ENCODE measurements around the gene GPR157. TPM values are rescaled to one million over a fixed set of nuclear protein-coding genes. Genes with fewer than 3 reads are reported as not detected.
A peak's percentile ranks its signal among the peaks of the same experiment; 100 is the strongest.
"Not testable (repeated sequence)": the region's sequence is repeated elsewhere in the genome, so short reads cannot be mapped to it uniquely, and the experiment has no call there.

The GPR157 gene
- total RNA-seq, 2 donors from 2014 or later: 4.4 to 5.6 TPM

GRCh38 chr1:9105336-9105867 is 23.5 kb downstream of the GPR157 start:
- Mint-ChIP-seq H3K27ac (no peak overlapping the region), H3K4me1 (no peaks in the 10 kb centered on the region), H3K27me3 (no peaks in the 10 kb centered on the region), H3K36me3 (ENCODE audit: low read depth) (peaks cover 2% of the 10 kb centered on the region), H3K4me3 (no peak overlapping the region)
- no peaks in the 10 kb centered on the region for H3K9me3 ChIP-seq (ENCODE audit: control insufficient read depth, low read length, poor library complexity, severe bottlenecking)
- DNase-seq: no peak
- ATAC-seq: no peak

GRCh38 chr1:9101510-9102146 is 27.3 kb downstream of the GPR157 start:
- Mint-ChIP-seq H3K36me3 (ENCODE audit: low read depth) (peaks cover 2% of the 10 kb centered on the region), H3K27ac (no peak overlapping the region), H3K27me3 (no peaks in the 10 kb centered on the region), H3K4me3 (no peak overlapping the region), H3K4me1 (peaks cover 7% of the 10 kb centered on the region)
- no peak for DNase-seq
- no peak for ATAC-seq
- H3K9me3 ChIP-seq (ENCODE audit: control insufficient read depth, low read length, poor library complexity, severe bottlenecking): no peaks in the 10 kb centered on the region

GRCh38 chr1:9100471-9101043 is 28.3 kb downstream of the GPR157 start:
- Mint-ChIP-seq H3K27me3 (no peaks in the 10 kb centered on the region), H3K36me3 (ENCODE audit: low read depth) (peaks cover 2% of the 10 kb centered on the region), H3K4me1 (peaks cover 7% of the 10 kb centered on the region), H3K27ac (no peak overlapping the region), H3K4me3 (no peak overlapping the region)
- DNase-seq: no peak
- no peak for ATAC-seq
- H3K9me3 ChIP-seq (ENCODE audit: control insufficient read depth, low read length, poor library complexity, severe bottlenecking): no peaks in the 10 kb centered on the region

DNA sequence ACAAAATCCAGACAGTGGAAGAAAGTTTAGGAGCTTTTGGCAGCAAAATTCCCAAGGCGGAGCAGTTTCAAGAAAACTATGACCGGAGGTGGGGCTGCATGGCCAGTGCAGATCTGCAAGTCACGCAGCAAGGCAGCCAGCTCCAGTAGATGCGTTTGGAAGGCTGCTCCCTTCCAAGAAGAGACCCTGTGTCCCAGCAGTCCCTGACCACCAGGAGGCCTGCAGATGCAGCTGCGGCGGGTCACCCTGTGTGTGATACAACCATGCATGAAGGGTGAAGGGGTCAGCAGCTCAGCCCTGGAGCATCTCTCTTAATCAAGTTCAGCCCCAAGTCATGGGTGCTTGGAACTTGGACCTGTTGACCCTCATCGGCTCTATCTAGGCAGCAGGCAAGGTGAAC is 29.3 kb downstream of the GPR157 start:
- no peak for DNase-seq
- H3K27ac Mint-ChIP-seq: no peak overlapping the region
- H3K4me1 Mint-ChIP-seq: peaks cover 7% of the 10 kb centered on the region
- H3K36me3 Mint-ChIP-seq (ENCODE audit: low read depth): peaks cover 4% of the 10 kb centered on the region
- no peak overlapping the region for H3K4me3 Mint-ChIP-seq
- no peaks in the 10 kb centered on the region for H3K9me3 ChIP-seq (ENCODE audit: control insufficient read depth, low read length, poor library complexity, severe bottlenecking)
- H3K27me3 Mint-ChIP-seq: no peaks in the 10 kb centered on the region
- ATAC-seq: no peak

DNA sequence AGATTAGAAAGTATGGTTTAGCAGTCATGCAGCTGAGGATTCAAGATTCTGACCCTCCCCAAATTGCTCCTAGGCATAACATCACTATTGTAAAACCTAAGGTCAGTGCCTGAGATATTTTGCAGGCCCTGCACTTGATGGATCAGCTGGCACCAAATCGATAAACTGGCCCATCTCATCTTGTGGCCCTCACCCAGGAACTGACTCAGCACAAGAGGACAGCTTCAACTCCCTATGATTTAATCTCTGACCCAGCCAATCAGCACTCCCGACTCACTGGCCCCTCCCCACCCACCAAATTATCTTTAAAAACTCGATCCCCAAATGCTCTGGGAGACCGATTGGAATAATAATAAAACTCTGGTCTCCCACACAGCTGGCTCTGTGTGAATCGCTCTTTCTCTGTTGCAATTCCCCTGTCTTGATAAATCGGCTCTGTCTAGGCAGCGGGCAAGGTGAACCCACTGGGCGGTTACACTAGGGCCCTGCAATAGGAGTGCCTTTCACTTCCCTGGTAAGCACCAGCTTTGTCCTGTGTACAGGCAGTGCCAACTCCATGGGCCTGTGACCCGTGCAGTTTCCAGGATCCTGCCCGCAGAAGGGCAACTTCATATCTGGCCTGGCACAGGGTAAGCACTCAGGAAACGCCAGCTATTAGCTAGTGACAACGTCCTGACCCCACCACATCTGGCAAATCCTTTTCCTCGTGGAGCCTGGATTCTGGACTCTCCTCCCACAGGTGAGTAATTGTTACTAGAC is 30.8 kb downstream of the GPR157 start:
- DNase-seq (no peak), ATAC-seq (no peak)
- peaks cover 7% of the 10 kb centered on the region for H3K4me1 Mint-ChIP-seq
- H3K36me3 Mint-ChIP-seq (ENCODE audit: low read depth): peaks cover 4% of the 10 kb centered on the region
- no peaks in the 10 kb centered on the region for H3K9me3 ChIP-seq (ENCODE audit: control insufficient read depth, low read length, poor library complexity, severe bottlenecking)
- peak overlapping the region; percentile 72 for H3K27ac Mint-ChIP-seq
- no peaks in the 10 kb centered on the region for H3K27me3 Mint-ChIP-seq
- H3K4me3 Mint-ChIP-seq: no peak overlapping the region

DNA sequence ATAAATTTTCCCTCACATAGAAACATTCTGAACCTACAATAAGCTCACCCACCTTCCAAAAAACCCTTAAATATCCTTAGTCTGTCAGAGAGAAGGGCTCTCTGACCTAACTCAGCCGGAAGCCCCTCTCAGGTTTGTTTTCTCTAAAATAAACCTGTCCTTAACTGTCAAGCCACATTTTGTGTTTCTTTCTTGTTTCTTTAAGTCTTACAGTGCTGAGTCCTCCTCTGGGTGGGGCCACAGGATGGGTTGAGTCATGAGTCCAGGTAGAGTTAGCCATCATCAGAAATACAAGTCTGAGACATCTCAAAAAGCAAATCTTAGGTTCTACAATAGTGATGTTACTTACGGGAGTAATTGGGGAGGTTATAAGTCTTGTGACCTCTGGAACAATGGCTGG is 33.1 kb downstream of the GPR157 start:
- Mint-ChIP-seq H3K27ac (no peak overlapping the region), H3K4me1 (peaks cover 7% of the 10 kb centered on the region), H3K4me3 (no peak overlapping the region), H3K36me3 (ENCODE audit: low read depth) (peaks cover 2% of the 10 kb centered on the region), H3K27me3 (no peaks in the 10 kb centered on the region)
- H3K9me3 ChIP-seq (ENCODE audit: control insufficient read depth, low read length, poor library complexity, severe bottlenecking): no peaks in the 10 kb centered on the region
- DNase-seq (no peak), ATAC-seq (no peak)

GRCh38 chr1:9093996-9094595 is 34.8 kb downstream of the GPR157 start:
- not testable (repeated sequence) for ATAC-seq; H3K9me3 ChIP-seq (ENCODE audit: control insufficient read depth, low read length, poor library complexity, severe bottlenecking); H3K36me3 Mint-ChIP-seq (ENCODE audit: low read depth); H3K27ac Mint-ChIP-seq; H3K4me3 Mint-ChIP-seq; H3K27me3 Mint-ChIP-seq; H3K4me1 Mint-ChIP-seq; DNase-seq

DNA sequence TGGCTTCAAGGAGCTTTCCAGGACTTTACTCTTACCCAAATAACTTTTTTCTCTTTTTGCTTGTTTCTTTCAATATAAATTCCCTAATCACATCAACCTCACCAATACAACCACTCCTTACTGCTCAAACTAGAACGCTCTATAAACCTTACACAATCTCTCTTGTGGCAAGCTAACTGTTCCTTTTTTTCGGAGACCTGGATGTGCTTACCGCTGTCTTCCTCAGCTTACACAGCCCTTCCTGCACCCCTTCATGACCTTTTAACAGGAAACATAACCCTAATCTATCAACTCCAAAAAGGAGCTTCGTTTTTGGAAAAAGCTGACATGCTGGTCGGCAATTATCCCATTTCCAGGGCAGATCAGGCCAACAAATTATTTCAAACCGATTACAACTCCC is 35.3 kb downstream of the GPR157 start:
- Mint-ChIP-seq H3K4me1 (peaks cover 3% of the 10 kb centered on the region), H3K27me3 (no peaks in the 10 kb centered on the region), H3K36me3 (ENCODE audit: low read depth) (peaks cover 2% of the 10 kb centered on the region), H3K4me3 (no peak overlapping the region), H3K27ac (no peak overlapping the region)
- no peaks in the 10 kb centered on the region for H3K9me3 ChIP-seq (ENCODE audit: control insufficient read depth, low read length, poor library complexity, severe bottlenecking)
- no peak for ATAC-seq
- DNase-seq: no peak

DNA sequence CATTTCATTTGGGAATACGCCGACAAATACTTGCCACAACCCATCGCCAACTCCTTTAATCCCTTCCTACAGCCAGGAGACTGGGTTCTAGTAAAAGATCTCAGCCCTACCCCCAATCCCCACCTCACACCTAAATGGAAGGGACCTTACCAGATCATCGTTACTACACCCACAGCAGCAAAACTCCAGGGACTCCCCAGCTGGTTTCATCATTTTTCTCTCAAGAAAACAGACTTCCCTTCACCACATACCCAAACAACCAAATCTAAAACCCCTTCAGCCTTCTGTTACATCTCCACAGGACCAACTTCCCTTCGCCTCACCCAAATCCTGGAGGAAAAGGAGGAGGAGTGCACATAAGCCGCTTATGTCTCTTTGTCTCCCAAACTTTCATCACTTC is 35.8 kb downstream of the GPR157 start:
- DNase-seq (no peak), ATAC-seq (no peak)
- Mint-ChIP-seq H3K4me1 (peaks cover under 1% of the 10 kb centered on the region), H3K27ac (no peak overlapping the region), H3K27me3 (no peaks in the 10 kb centered on the region), H3K4me3 (no peak overlapping the region), H3K36me3 (ENCODE audit: low read depth) (peaks cover 3% of the 10 kb centered on the region)
- no peaks in the 10 kb centered on the region for H3K9me3 ChIP-seq (ENCODE audit: control insufficient read depth, low read length, poor library complexity, severe bottlenecking)

DNA sequence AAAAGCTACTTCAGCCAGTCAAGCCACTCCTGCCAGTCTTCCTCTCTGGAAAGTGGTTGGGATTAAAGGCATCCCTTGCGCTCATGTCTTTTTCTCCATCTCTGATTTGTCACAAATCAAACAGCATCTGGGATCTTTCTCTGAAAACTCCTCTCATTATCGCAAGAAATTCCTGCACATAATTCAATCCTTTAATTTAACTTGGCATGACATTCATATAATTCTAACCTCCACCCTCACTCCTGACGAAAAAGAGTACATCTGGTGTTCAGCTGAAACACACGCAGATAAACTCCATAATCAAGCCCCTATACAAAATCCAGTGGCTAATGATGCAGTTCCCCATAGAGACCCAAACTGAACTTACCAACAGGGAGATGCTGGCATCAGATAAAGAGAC is 40.1 kb downstream of the GPR157 start:
- DNase-seq: no peak
- H3K27ac Mint-ChIP-seq: no peak overlapping the region
- no peaks in the 10 kb centered on the region for H3K4me1 Mint-ChIP-seq
- peaks cover 3% of the 10 kb centered on the region for H3K36me3 Mint-ChIP-seq (ENCODE audit: low read depth)
- no peak for ATAC-seq
- no peak overlapping the region for H3K4me3 Mint-ChIP-seq
- H3K9me3 ChIP-seq (ENCODE audit: control insufficient read depth, low read length, poor library complexity, severe bottlenecking): no peaks in the 10 kb centered on the region
- H3K27me3 Mint-ChIP-seq: peaks cover 7% of the 10 kb centered on the region

DNA sequence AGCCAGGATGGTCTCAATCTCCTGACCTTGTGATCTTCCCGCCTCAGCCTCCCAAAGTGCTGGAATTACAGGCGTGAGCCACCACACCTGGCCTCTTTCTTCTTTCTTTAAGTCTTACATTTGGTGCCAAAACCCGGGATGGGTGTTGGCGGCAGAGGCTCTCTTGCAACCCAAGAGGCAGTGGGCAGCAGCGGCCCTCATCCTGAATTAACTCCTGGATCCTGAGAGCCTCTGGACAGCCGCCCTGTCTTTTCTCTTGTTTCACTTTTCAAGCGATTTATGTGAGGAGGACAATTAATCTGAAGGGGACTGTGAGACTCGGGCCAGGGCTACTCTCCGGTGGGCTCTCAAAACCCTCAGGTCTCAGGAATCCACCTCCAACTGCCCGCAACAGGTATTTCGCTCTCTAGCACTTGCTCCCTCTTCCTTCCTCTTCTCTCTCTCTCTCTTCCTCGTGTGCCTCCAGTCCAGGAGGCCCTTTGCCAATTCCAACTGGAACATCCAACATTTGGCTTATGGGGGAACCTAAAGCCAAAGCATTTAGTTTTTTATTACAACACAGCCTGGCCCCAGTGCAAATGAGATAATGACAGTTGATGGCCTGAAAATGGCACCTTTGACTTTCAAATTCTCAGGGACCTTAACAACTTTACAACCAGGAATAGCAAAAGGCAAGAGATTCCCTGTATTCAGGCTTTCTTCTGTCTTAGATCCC is 41.3 kb downstream of the GPR157 start:
- Mint-ChIP-seq H3K36me3 (ENCODE audit: low read depth) (peaks cover 3% of the 10 kb centered on the region), H3K4me1 (peaks cover 2% of the 10 kb centered on the region)
- no peak for DNase-seq

GRCh38 chr1:9086796-9087195 is 42.1 kb downstream of the GPR157 start:
- no peaks in the 10 kb centered on the region for H3K9me3 ChIP-seq (ENCODE audit: control insufficient read depth, low read length, poor library complexity, severe bottlenecking)
- Mint-ChIP-seq H3K27ac (no peak overlapping the region), H3K36me3 (ENCODE audit: low read depth) (peaks cover 3% of the 10 kb centered on the region), H3K4me1 (peaks cover 2% of the 10 kb centered on the region), H3K4me3 (no peak overlapping the region), H3K27me3 (peaks cover 19% of the 10 kb centered on the region)
- ATAC-seq (no peak), DNase-seq (no peak)

More for the DNA sequence above, 41.3 kb downstream of the GPR157 start:
- peaks cover 11% of the 10 kb centered on the region for H3K27me3 Mint-ChIP-seq
- no peak overlapping the region for H3K4me3 Mint-ChIP-seq
- no peak overlapping the region for H3K27ac Mint-ChIP-seq
- ATAC-seq: no peak
- no peaks in the 10 kb centered on the region for H3K9me3 ChIP-seq (ENCODE audit: control insufficient read depth, low read length, poor library complexity, severe bottlenecking)

- H3K9me3 ChIP-seq (ENCODE audit: control insufficient read depth, low read length, poor library complexity, severe bottlenecking): no peaks in the 10 kb centered on the region
- H3K27me3 Mint-ChIP-seq: peaks cover 21% of the 10 kb centered on the region
- ATAC-seq (no peak), DNase-seq (no peak)
- no peak overlapping the region for H3K27ac Mint-ChIP-seq
- no peak overlapping the region for H3K4me3 Mint-ChIP-seq
- H3K4me1 Mint-ChIP-seq: peaks cover 2% of the 10 kb centered on the region
- H3K36me3 Mint-ChIP-seq (ENCODE audit: low read depth): peaks cover 3% of the 10 kb centered on the region
Observed at GRCh38 chr1:9086045-9086444, 42.9 kb downstream of the GPR157 start.
